HL-60 (cell line): ENCODE results near the gene IQSEC1.

ENCODE experiments used
- DNase-seq, 2 experiments: peaks; one replicate each; pipeline ENCODE4 v3.0.0-alpha.2; 2010 to 2020; ENCODE audit warnings: low read depth in 1 of 2, low spot score in 1 of 2
- H3K27ac ChIP-seq: fragments of 250-450 bp; sonication (Bioruptor Pico); replicated peaks from 2 replicates; pipeline ENCODE4 v1.5.1; 2020; ENCODE audit warnings: mild to moderate bottlenecking, moderate library complexity
- H3K27me3 ChIP-seq: fragments of 250-450 bp; sonication (Bioruptor Pico); 2 replicates; pipeline ENCODE4 v1.5.1; 2021; ENCODE audit warnings: mild to moderate bottlenecking, moderate library complexity; ENCODE audit not compliant: insufficient read depth, poor library complexity, severe bottlenecking
- H3K4me3 ChIP-seq: replicated peaks from 2 replicates; pipeline ENCODE4 v1.5.1; 2011; ENCODE audit warnings: mild to moderate bottlenecking, control low read depth, low read length; ENCODE audit not compliant: insufficient read depth
- GABPA ChIP-seq: IDR thresholded peaks from 2 replicates; pipeline ENCODE4 v1.6.1; 2012; ENCODE audit warnings: low read depth
- POLR2AphosphoS5 ChIP-seq: IDR thresholded peaks from 2 replicates; pipeline ENCODE4 v1.6.1; 2012; ENCODE audit warnings: low read depth
- SPI1 ChIP-seq: IDR thresholded peaks from 2 replicates; pipeline ENCODE4 v1.6.1; 2012; ENCODE audit warnings: low read depth, mild to moderate bottlenecking, borderline replicate concordance
- TF ChIP-seq, protein P1 (sequence below): IDR thresholded peaks from one replicate; pipeline ENCODE4 v1.5.1; 2011; ENCODE audit warnings: low read length, control low read depth, inconsistent platforms; ENCODE audit not compliant: insufficient read depth
- TF ChIP-seq, protein P2 (sequence below): IDR thresholded peaks from 2 replicates; pipeline ENCODE4 v1.6.1; 2012; ENCODE audit warnings: low read depth; ENCODE audit not compliant: insufficient replicate concordance

IQSEC1 gene

DNA sequence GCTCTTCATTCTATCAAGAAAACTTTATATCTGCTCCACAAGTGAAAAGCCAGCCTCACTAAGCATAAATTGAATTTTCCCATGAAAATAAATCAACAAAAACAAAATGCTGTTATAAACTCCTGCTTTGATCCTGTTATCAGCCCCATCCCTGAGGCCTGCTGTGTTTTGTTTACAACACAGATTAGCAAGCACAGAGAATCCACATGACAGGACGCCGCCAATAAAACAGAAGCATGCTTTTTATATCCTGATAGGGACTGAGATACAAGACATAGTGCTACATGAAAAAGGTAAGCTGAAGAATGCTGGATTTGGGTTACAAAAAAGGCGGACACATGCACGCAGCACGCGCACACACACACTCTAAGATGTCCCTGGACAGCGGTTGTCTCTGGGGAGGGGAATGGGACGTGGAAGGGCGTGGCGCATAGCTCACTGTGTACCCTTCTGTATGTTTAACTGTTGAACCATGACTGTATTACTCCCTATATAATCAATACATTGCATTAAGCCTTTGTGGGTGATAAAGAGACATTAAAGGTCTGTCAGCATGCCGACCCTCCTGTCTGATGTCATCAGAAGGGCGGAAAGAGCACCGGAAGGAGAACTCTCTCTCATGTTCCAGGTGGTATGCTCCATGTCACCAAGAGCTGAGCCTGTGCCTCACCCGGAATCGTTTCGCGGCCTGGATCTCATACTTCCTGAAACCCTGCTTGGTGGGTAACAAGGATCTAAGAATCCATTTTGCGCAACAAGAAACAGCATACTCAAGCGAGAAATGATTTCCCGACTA lies 93.9 kb downstream of the IQSEC1 start:
- H3K4me3 ChIP-seq = no peak overlapping the region
- no peak for TF ChIP-seq SPI1
- TF ChIP-seq, protein P1, sequence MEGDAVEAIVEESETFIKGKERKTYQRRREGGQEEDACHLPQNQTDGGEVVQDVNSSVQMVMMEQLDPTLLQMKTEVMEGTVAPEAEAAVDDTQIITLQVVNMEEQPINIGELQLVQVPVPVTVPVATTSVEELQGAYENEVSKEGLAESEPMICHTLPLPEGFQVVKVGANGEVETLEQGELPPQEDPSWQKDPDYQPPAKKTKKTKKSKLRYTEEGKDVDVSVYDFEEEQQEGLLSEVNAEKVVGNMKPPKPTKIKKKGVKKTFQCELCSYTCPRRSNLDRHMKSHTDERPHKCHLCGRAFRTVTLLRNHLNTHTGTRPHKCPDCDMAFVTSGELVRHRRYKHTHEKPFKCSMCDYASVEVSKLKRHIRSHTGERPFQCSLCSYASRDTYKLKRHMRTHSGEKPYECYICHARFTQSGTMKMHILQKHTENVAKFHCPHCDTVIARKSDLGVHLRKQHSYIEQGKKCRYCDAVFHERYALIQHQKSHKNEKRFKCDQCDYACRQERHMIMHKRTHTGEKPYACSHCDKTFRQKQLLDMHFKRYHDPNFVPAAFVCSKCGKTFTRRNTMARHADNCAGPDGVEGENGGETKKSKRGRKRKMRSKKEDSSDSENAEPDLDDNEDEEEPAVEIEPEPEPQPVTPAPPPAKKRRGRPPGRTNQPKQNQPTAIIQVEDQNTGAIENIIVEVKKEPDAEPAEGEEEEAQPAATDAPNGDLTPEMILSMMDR = no peak
- TF ChIP-seq GABPA = no peak
- TF ChIP-seq, protein P2, sequence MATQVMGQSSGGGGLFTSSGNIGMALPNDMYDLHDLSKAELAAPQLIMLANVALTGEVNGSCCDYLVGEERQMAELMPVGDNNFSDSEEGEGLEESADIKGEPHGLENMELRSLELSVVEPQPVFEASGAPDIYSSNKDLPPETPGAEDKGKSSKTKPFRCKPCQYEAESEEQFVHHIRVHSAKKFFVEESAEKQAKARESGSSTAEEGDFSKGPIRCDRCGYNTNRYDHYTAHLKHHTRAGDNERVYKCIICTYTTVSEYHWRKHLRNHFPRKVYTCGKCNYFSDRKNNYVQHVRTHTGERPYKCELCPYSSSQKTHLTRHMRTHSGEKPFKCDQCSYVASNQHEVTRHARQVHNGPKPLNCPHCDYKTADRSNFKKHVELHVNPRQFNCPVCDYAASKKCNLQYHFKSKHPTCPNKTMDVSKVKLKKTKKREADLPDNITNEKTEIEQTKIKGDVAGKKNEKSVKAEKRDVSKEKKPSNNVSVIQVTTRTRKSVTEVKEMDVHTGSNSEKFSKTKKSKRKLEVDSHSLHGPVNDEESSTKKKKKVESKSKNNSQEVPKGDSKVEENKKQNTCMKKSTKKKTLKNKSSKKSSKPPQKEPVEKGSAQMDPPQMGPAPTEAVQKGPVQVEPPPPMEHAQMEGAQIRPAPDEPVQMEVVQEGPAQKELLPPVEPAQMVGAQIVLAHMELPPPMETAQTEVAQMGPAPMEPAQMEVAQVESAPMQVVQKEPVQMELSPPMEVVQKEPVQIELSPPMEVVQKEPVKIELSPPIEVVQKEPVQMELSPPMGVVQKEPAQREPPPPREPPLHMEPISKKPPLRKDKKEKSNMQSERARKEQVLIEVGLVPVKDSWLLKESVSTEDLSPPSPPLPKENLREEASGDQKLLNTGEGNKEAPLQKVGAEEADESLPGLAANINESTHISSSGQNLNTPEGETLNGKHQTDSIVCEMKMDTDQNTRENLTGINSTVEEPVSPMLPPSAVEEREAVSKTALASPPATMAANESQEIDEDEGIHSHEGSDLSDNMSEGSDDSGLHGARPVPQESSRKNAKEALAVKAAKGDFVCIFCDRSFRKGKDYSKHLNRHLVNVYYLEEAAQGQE = no peak
- TF ChIP-seq POLR2AphosphoS5 = no peak
- DNase-seq = no peak
- no peak overlapping the region for H3K27ac ChIP-seq
- no peaks in the 10 kb centered on the region for H3K27me3 ChIP-seq

DNA sequence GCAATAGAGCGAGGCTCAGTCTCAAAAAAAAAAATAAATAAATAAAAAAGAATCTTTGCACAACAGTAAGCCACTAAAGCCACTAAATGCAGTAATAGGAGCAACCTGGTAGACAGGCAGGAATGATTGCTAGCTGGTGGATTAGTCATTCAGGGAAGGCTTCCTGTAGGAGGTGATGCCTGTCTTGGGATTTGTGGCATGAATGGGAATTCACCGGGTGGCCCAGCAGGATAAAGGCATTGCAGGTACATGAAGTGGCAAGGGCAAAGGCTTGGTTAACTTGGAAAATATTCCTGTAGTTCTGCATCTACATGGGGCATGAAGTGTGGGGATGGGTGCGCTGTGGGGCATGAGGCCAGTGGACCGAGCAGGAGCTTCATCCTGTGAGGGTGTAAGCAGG lies 94.5 kb downstream of the IQSEC1 start:
- Histone ChIP-seq H3K27ac (no peak overlapping the region), H3K27me3 (peaks cover 1% of the 10 kb centered on the region), H3K4me3 (no peak overlapping the region)
- TF ChIP-seq GABPA (no peak), POLR2AphosphoS5 (no peak), SPI1 (no peak)
- TF ChIP-seq, protein P1 = no peak
- TF ChIP-seq, protein P2 = no peak
- no peak for DNase-seq

DNA sequence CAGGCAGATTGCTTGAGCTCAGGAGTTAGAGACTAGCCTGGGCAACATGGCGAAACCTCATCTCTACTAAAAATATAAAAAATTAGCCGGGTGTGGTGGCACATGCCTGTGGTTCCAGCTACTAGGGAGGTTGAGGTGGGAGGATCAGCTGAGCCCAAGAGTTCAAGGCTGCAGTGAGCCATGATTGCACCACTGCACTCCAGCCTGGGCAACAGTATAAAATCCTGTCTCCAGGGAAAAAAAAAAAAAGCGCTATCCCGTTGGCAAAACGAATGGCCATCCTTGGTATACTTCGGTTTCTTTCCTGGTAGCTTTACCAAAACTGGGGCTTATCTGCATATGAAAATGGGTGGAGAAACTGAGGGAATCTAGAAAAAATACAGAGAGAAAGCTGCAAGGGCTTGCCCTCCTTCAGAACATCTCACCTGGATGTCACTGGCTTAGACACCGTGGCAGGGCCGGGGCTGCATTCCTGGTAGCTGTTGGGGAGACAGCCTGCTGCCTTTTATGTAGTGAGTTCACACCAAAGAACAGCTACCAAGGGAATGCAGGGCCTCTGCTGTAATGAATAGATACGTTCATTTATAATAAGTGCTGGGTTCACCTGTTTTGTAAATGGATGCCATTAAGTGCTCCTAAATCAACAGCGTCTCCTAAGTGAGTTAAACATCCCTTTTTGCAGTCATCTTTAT lies 96.0 kb downstream of the IQSEC1 start:
- DNase-seq = no peak
- Histone ChIP-seq H3K27me3 (peaks cover 2% of the 10 kb centered on the region), H3K27ac (no peak overlapping the region), H3K4me3 (no peak overlapping the region)
- no peak for TF ChIP-seq POLR2AphosphoS5
- TF ChIP-seq, protein P1 = no peak
- no peak for TF ChIP-seq GABPA
- TF ChIP-seq SPI1 = no peak
- TF ChIP-seq, protein P2 = no peak
